Choroid plexus epithelial cell (primary cell): ENCODE results near the gene NDUFA11.

Experiments used
- DNase-seq: peaks from one replicate; pipeline ENCODE4 v3.0.0-alpha.2; 2010; ENCODE audit warnings: low read depth
- H3K4me3 ChIP-seq: 2 replicates; pipeline ENCODE4 v1.5.1; 2011; ENCODE audit warnings: low read depth, mild to moderate bottlenecking, control low read depth, low read length, moderate library complexity
- TF ChIP-seq, protein P1 (sequence below): conservative IDR thresholded peaks from 2 replicates; pipeline ENCODE4 v1.5.1; 2011; ENCODE audit warnings: low read depth, mild to moderate bottlenecking, control low read depth, inconsistent platforms, low read length, moderate library complexity

NDUFA11 gene

DNA sequence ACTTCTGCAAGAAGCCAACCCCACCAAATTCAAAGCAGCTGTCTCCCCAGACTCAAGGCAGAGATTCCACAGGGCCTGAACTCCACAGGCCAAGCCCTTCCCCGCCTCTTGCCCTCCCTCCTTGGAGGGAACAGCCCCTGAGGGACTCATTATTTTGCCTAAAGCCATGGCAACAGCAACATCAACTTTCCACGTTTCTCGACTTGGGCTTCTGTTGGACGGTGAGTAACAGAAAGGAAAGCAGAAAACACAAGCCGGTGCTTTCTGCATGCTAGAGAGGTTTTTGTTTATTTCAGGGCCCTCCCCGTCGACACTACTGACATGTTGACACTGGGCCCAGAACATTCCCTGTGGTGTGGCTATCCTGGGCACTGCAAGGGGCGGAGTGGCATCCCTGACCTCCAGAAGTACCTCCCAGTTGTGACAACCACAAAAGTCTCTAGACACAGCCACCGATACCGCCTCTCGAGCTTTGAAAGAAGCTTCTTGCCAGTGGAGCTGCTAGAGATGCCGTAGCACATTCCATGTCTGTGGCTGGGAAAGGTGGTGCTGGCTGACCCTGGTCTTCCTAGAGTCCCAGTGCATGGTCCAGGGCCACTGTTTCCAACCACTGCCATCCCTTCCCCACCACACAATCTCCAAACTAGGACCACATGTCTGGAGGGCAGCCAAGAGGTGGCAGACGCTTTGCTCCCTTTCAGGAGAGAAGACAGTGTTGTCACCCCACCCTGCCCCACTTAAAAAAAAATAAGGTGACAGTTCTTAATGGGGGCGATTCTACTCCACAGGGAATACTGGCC, 23.3 kb upstream of the NDUFA11 start:
- TF ChIP-seq, protein P1, sequence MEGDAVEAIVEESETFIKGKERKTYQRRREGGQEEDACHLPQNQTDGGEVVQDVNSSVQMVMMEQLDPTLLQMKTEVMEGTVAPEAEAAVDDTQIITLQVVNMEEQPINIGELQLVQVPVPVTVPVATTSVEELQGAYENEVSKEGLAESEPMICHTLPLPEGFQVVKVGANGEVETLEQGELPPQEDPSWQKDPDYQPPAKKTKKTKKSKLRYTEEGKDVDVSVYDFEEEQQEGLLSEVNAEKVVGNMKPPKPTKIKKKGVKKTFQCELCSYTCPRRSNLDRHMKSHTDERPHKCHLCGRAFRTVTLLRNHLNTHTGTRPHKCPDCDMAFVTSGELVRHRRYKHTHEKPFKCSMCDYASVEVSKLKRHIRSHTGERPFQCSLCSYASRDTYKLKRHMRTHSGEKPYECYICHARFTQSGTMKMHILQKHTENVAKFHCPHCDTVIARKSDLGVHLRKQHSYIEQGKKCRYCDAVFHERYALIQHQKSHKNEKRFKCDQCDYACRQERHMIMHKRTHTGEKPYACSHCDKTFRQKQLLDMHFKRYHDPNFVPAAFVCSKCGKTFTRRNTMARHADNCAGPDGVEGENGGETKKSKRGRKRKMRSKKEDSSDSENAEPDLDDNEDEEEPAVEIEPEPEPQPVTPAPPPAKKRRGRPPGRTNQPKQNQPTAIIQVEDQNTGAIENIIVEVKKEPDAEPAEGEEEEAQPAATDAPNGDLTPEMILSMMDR, result no peak
- DNase-seq, result peak; percentile 67
- no peak overlapping the region for H3K4me3 ChIP-seq

- TF ChIP-seq, protein P1, result no peak
- H3K4me3 ChIP-seq, result no peak overlapping the region
Measured at GRCh38 chr19:5925830-5926427, 22.3 kb upstream of the NDUFA11 start.

DNA sequence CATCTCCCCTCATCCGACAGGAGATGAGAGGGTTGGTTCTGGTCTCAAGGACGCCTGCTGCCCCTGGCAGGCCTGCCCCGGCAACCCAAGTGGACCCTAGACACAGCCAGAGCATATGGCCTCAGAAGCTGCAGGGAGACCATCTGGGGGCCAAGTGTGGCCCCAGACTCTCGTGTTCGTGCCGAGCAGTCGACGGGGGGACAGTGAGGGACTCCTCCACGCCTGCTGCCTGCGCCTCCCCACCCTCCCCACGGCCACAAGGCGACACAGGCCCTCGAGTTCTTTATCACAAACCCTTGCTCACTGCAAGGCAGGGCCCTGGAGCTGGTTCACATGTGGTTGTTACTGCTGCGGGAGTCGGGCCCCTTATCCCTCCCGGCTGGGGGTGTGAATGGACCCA, 19.8 kb upstream of the NDUFA11 start:
- DNase-seq, result no peak
- H3K4me3 ChIP-seq, result no peak overlapping the region
- TF ChIP-seq, protein P1, result no peak

More at GRCh38 chr19:5925830-5926427, 22.3 kb upstream of the NDUFA11 start:
- no peak for DNase-seq

GRCh38 chr19:5922161-5922545, 18.6 kb upstream of the NDUFA11 start:
- H3K4me3 ChIP-seq, result no peak overlapping the region
- no peak for DNase-seq
- TF ChIP-seq, protein P1, result no peak

GRCh38 chr19:5921516-5922160, 18.0 kb upstream of the NDUFA11 start:
- TF ChIP-seq, protein P1, result no peak
- DNase-seq, result no peak
- H3K4me3 ChIP-seq, result no peak overlapping the region

DNA sequence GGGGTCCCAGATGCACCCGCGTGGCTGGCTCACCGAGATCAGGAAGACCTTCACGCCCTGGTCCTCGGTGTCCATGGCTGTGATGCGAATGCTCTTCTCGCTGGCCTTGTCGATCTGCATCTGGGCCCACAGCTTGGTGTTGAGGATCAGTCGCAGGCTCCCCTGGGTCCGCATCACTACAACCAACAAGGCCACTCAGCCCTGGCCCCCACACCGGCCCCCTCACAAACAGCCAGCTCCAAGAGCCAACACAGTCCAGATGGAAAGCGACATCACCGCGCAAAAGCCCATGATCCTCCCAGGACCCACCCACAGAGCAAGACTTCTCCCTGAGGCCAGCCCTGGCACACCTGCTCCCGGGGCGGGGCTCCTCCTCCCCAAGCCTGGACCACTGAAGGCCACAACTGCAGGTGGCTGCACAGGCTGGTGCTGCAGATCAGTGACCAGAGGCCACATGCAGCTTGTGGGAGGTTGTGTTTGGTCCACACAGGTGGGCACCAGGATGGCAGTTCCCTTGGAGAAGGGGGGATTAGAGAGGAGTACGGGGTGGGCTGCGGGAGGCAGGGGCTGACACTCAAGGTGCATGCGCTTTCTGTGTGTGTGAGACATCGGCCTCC, 15.0 kb upstream of the NDUFA11 start:
- H3K4me3 ChIP-seq, result no peak overlapping the region
- DNase-seq, result no peak
- TF ChIP-seq, protein P1, result no peak
